GM21390 (cell line): ENCODE results near the gene PDE10A.

Experiments used
- ATAC-seq: cut with Tn5 transposase; IDR thresholded peaks from one replicate; pipeline ENCODE4 v1.9.1; 2021; ENCODE audit not compliant: unreplicated experiment

PDE10A gene

DNA sequence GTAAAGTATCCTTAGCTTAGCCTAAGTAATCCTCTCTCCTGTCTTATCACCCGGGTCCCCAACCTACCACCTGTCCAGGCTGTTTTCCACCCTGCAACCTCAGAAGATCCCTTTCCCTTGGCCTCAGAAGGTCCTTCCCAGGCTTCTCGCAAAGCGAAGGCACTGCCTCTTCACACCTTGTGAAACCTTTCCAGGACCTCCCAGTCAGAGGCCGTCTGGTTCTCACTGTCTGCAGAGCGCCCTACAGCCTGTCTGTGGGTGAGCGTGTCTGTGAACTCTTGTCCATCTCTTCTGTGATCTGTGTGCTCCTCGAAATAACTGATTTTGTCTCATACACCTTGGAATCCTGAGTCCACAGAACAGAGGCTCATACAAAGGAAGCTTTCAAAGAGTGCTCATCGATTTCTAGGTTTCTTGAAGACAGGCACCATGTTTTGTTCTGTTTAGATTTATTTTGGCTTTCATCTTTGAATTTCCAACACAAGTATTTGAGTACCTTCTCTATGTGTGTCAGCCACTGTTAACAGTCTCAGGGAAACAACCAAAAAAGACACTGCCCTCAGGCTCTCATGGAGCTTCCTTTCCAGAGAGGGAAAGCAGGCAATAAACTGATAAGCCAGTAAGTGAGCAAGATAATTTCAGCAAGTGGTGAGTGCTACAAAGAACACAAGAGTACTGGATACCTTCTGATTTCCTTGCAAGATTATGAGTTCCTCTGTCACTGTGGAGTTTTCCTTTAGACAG lies 6.3 kb downstream of the PDE10A start:
- ATAC-seq = no peak

DNA sequence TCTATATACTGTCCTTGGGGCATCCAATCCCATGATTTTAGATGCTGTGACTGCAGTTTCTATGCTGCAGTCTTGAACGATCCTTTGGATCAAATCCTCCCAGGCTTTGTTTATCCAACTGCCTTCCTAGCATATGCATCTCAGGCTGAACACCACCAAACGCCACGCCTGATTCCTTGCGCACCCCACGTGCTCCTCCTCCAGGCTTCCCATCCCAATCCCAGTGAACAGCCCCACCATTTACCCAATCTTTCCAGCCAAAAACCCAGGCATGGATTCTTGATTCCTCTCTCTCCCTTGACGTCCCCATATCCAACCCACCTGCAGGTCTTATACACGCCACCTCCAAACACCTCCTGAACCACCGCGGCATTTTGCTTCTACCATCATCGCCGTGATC lies 7.8 kb downstream of the PDE10A start:
- no peak for ATAC-seq

DNA sequence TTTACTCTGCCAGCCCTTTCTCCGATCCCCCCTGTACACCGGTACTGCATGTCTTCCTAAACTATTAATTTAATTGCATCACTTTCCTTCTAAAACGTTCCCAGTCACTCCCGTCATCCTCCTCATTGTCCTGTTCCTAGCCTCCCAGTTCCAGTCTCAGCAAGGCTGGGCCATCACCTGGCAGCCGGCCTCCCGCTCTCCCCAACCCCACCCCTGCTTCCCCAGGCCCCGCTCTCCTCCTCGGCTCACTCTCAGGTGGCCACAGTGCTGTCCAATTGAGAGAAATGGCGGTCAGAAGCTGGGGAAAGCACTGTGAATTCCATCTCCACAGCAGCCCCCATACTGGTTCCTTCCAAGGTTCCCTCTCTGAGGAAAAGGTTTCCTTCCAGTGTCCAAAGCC lies 8.9 kb downstream of the PDE10A start:
- no peak for ATAC-seq

DNA sequence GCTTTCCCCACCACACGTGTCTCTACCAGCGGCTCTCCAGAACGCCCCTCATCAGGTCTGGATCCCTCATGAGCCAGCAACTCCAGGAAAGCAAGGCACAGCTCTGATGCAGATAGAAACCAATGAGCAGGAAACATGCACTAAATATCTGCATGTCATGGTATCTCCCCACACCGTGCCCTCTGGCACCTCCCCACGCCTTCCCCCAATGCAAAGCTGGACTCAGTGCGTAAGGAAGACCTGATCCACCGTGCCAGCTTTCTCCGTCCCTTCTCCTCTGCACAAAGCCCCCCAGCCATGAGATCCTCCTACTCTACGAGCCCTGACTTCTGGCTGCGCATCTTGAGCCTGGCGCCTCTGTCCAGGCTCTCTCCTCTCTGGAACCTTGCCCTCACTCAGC lies 9.4 kb downstream of the PDE10A start:
- no peak for ATAC-seq

DNA sequence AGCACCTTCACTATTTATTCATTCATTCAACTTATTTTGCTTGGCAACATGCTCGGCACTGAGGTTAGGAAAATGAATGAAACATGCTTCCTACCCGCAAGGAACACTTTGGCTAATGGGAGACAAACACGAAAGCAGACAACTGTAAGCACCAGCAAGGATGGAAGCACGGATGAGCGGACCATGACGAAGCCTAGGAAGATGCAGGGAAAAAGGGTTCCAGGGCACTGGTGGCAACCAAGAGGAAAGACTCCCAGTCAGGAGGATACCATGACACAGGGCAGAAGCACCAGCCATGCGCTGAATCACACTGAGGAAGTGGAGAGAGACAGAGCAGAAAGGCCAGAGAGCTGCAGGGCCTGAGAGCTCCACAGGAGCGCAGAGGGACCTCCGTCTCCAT lies 9.8 kb downstream of the PDE10A start:
- no peak for ATAC-seq

DNA sequence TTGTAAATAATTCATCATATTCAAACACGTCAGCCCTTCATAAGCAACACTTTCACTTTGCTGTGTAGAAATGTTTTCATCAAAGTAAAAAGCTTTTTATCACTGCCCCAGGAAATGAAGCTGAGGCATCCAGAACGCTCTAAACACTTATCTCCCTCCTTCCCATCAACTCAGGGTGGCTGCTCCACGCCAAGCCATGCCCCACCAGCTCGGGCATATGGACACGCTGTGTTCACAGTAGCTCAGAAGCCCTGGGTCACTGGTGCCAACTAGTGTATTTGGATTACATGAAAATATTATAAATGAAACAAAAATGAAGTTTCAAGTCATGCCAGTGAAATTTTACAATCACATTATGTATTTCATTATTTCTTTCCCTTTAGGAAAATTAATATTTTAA lies 10.3 kb downstream of the PDE10A start:
- ATAC-seq = no peak

DNA sequence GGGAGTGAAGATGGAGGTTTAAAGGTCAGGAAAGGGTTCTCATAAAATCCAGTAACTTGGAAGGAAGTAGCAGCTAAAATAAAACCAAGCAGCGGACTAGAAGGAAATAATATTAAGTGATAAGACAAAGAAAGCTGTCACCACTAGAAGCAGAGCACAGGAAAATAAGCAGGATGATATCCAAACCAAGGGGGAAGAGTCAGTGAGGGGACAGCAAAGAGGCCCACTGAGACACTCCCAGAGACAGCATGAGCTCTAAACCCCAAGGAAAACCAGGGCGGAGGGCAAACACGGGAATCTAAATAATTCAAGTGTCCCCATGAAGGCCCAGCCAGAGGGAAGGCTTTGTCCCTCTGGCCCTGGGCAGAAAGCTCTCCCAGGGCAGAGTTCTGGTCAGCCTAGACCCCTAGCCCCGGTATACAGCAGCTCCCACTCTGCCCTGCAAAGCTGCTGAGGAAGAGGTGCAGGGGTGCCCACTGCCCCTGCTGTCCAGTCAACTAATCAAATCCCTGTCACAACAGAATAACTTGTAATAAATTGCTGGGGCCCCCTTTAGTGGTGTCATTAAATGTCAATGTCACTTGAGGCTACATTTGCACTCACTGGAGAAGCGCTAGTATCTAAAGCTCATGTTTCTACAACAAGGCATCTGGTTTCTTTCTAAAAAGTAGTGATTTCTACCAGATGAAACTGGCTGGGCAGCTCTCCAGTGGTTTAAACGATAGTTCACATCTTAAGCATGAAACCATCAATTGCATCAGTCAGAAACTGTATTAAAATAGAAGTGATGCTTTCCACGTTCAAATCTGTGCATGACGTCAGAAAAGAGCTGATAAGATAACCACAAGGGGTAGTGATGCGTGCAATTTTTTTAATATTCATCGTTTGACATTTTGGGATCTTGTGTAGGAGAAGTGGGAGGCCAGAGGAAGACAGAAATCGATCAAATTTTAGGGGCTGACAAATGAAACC lies 13.6 kb downstream of the PDE10A start:
- ATAC-seq = no peak

DNA sequence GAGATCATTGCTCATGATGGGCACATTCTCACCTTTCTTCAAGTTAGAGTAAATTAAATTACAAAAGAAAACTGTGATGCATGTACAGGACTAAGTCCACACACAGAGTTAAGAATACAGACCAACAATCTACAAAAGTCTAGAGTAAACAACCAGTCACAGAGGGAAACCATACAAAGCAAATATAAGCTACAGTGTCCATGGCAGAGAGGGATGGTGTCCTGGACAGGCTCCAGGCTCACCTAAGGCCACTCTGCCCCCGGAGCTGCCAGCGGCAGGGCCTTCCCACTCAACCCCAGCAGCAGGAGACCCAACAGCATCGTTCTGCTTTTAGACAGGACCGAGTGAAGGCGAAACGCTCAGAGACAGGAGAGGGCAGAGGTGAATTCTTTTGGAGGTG lies 16.0 kb downstream of the PDE10A start:
- no peak for ATAC-seq

DNA sequence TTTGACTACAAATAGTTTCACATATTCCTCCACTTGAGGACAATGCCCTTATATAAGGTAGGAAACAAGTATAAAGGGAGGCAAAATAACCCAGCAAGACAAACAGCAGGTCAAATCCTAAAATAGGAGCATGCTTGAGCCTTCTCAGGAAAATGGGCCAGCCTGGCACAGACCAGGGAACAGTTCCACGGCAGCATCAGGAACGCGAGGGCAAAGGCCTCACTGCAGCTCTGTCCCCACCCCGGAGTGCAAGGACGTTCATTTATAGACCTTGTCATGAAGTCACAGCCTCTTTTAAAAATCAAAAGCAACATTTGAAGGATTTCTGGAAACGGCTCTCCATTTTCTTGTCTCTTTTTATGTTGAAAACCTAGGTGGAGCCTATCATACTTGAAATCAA lies 17.1 kb downstream of the PDE10A start:
- no peak for ATAC-seq

DNA sequence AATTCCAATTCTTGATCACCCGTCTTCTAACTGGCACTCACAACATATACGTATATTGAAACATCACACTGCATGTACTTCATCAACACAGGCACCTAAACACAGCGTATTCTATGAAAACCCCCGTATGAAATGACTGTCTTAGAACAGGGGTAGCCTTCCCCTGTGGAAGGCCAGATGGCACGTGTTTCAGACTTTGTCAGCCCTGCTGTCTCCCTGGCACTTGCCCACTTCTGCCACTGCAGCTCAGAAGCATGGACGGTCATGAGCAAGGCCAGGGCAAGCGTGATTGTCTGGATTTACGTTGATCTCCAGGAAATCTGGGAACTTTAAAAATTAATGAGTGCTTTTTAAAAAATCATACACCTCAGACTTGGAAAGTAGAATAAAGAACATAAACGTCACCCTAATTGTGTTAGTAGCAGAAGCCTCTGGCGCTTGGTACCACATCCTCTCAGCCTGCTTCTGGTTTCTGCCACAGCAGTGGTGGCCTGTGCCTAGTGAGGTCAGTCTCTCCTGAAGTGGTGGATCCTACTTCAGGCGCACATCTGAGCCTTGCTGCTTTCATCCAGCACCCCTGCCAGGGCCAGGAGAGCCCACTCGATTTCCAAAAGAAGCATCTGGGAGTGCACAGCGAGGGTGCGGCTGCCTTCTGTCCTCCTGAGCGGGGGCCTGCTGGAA lies 18.3 kb downstream of the PDE10A start:
- no peak for ATAC-seq

DNA sequence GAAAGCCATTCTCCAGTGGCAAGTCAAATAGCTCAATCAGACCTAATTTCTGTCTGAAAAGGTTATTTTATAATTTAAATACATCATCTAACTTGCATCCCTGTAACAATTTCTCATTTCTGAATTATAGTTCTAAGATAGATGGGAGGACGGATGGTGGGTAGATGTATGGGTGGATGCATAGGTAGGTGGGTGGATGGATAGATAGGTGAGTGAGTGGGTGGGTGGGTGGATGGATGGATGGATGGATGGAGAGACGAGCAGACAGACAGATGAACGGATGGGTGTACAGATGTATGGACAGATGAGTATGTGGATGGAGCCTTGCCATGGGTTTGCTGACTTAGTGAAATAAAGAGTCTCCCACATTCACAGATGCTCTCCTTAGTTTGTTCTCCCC lies 20.0 kb downstream of the PDE10A start:
- ATAC-seq = no peak

DNA sequence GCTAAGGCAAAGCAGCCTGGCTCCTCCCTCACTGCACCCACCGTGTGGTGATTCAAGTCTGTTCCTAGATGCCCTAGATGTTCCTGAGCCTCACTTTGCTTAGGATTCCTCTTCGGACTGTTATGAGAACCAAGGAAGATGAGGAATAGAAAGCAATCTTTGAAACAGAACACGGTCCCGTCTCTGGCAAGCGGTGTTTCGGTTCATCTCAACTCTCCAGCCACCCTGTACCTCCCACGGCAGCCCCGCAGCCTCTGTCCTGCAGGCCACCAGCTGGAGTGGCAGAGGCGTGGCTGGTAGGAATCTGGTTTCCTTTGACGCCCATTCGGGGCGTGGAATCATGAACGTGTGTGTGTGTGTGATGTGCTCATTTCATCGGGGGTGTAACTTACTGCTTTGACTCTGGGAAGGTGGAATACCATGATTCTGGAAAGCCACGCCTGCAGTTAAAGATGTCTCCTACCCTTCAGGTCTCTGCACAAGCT lies 21.3 kb downstream of the PDE10A start:
- ATAC-seq = no peak

DNA sequence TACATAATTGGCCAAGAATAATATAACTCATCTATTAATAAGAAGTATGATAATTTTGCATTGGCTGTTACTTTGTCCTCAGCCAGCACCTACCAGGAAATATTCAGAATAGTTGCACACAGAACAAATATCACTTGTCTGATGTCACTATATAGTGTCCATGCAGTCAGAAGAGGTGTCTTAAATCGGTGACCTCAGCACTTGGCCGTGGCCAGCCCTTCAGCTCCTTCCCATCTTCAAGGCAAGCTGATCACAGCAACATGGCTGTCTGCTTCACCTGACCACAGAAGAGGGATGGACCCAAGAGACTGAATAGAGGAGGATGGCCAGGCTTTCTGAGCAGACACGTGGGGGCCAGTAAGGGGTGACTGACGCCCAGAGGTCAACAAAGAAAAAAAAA lies 22.2 kb downstream of the PDE10A start:
- no peak for ATAC-seq

DNA sequence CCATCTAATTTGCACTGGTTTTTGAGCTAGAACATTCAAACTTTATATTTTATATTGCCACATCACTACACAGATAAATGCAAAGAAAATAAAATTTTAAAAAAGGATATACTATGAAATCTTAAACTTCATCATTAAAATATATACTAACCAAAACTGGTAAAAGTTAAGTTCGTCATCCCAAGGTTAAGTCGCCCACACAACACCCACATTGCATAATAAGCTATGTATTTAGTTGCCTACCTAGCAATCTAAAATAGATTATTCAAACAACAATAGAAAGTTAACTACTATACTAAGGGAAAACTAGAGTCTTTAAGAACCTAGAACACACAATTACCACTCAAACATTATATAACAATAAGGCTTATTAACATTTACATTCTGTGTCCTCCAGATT lies 24.5 kb downstream of the PDE10A start:
- no peak for ATAC-seq

DNA sequence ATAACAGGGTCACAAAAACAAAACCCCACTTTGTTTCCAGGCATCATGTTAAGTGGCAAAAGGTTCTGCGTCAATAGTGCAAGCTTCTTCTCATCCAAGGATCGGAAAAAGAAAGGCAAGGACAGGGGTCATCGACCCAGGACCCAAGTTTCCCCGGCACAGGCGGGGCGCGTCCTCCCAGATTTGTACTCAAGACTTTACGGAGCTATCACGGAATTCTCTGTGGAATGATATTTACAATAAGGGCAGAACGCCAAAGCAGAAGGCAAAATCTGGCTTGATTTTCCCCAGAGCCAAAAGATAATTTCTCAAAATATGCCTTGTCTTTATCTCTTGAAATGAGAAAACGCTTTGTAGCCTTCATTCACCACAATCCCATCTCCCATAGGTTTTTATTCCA lies 25.5 kb downstream of the PDE10A start:
- ATAC-seq = no peak

DNA sequence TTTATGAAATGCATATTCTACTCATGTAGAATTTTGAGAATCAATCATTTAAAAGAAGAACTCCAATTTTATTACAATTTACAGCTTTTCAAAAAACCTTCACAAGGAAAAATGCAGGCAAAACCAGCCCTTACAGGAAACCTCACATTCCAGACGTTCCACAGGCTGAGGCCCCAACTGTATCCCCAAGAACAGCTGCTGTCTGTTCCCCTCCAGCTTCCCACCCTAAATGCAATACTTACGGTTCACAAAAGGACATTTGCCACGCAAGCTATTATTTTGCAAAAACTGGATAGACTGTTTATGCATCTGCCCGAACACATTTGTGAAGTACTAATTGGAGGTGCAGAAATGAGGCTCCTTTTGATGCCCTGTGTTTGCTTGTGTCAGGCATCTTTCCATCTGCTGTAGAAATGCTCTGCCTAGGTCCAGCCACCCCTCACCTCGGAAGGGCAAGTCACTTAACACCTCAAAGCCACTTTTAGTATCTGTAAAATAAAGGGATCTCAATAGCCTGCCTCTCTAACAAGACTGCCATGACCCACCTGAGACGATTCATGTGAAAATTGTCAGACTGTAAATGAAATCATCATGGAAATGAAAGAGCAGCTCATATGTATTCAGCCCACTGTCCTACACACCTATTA lies 26.5 kb downstream of the PDE10A start:
- no peak for ATAC-seq

DNA sequence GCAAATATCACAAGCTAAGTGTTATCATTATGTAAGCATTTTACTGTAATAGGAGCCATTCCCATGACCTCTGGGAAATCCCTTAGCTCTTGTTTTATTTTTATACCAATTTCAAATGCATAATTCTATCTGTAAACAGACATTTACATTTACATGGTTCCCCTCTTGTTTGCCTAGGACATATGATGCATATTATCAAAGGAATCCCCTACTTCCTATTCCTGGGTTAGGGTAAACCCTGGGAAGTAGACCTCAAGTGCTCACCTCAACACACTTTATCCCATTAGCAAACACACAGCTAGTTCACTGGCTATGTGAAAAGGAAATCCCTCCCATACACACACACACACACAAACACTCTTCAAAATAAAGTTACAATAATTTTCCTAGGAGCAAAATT lies 27.1 kb downstream of the PDE10A start:
- ATAC-seq = no peak

DNA sequence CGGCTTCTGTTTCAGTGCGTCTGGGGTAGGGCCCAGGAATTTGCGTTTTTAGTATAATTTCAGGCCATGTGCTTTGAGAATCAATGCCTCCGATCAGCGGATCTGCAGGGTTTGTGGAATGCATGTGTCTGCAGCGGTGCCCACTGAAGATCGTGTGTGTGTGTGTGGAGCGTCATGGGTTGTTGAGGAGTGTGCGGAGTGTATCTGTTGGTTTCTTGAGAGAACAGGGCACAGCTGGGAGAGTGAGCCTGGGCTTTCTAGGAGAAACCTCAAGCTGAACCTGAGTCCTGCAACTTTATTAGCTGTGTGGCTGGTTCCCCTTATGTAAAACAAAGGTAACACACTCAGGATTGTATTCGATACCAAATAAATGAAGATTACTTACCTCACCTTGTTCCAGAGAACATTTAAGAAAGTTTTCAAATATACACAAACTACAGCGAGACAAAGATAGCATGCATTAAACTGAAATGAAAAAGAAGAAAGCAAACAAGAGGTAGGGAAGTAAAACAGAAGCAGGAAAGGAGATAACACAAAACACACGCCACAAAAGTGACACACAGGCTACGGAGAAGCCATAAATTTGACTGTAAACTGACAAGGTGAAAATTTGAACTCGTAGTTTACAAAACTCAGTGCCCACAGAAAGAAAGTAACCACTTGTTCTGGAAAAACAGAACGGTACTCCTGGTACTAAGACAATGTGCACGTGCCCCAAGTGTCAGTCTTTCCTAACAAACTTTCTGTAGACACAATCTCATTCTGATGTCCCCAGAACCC lies 28.8 kb downstream of the PDE10A start:
- ATAC-seq = no peak

DNA sequence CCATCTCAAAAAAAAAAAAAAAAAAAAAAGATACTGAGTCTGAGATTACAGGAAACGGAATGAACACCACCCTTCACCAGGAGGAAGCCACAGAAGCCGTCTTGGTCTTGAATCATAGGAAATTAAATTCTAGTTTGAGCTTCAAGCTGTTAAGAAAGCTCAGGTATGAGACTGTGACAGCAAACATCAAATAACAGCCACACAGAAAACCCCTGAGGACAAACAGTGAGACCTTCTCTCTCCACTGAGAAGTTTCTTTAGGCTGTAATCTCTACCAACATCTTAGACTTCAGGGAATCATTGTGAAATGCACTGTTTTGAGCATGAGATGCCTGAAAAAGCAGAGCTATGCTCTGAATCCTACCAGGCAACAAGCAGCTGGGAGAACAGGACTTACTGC lies 30.8 kb downstream of the PDE10A start:
- no peak for ATAC-seq

DNA sequence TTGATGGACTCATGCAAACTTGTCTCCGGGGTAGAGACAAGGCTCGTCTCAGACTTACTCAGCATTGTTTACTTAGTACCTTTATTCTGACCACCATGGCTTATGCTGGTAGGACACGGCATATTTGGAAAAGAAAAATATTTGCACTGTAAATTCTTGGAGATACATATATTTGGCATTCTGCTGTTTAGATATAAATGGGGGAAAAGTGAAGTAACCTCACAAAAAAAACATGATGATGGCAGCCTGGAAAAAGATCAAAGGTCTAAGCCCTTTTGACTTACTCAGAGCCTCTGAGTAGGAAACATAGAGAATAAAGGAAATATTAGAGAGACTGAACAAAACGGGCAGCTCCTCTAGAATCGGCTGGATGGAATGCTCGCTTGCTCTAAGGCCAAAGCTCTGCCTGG lies 32.5 kb downstream of the PDE10A start:
- ATAC-seq = no peak
